ENCODE data around the gene ZNF287. TPM values are rescaled to one million over a fixed set of nuclear protein-coding genes. Genes with fewer than 3 reads are reported as not detected.

ZNF287 gene
- total and polyA plus RNA-seq, 2 of the 8 experiments (the other 6 are each of a cell fraction or from before 2014, with no cell fraction given) = 1.7 to 5.6 TPM

DNA sequence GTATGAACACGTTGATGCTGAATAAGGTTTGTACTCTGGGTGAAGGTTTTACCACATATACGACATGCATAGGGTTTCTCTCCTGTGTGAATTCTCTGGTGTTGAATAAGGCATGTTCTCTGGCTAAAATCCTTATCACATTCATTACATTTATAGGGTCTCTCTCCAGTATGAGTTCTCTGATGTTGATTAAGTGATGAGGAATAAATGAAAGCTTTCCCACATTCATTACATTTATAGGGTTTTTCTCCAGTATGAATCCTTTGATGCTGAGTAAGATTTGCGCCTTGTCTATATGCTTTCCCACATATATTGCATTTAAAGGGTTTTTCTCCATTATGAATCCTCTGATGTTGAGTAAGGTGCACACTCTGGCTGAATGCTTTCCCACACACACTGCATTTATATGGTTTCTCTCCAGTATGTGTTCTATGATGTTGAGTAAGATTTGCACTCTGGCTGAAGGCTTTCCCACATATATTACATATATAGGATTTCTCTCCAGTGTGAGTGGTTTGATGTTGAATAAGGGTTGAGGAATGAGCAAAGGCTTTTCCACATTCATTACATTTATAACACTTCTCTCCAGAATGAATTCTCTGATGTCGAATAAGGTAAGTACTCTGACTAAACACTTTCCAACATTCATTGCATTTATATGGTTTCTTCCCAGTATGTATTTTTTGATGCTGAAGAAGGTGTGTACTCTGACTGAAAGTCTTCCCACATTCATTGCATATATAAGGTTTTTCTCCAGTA, 16.9 kb downstream of the ZNF287 start:
- Histone ChIP-seq H3K36me3 (ENCODE audit: control insufficient read depth in 2 of 4, insufficient read depth in 4 of 4, low read length in 3 of 4) (peaks cover 0 to 36% (median 19%) of the 10 kb centered on the region in 4 experiments; a peak in 5 of 8 replicates), H2BK15ac (ENCODE audit: low read length) (no peak overlapping the region), H3K14ac (ENCODE audit: insufficient read length) (no peak overlapping the region), H3K4me3 (ENCODE audit: extremely low read depth in 1 of 4, insufficient read depth in 2 of 4, low read depth in 3 of 4, low read length in 4 of 4) (no peak overlapping the region), H4K5ac (ENCODE audit: insufficient read length, low read depth, low read length) (no peak overlapping the region), H3K9ac (replicated peaks in 1 of 4; ENCODE audit: extremely low read depth in 1 of 4, low read depth in 3 of 4, low read length in 3 of 4) (no peak overlapping the region), H2BK120ac (replicated peaks; ENCODE audit: low read depth, low read length) (no peak overlapping the region), H3K4ac (replicated peaks; ENCODE audit: insufficient read length, low read depth, low read length) (no peak overlapping the region), H3K23ac (ENCODE audit: insufficient read length) (no peak overlapping the region), H2BK12ac (ENCODE audit: low read depth, low read length) (no peak overlapping the region), H3K4me1 (replicated peaks in 1 of 4; ENCODE audit: control insufficient read depth in 3 of 4, insufficient read depth in 4 of 4, low read length in 3 of 4) (no peaks in the 10 kb centered on the region), H4K8ac (ENCODE audit: extremely low read depth, insufficient read depth, low read length) (no peak overlapping the region), H2BK5ac (ENCODE audit: low read depth, low read length) (no peak overlapping the region), H4K20me1 (replicated peaks in 1 of 2; ENCODE audit: control insufficient read depth in 1 of 2, insufficient read depth in 2 of 2, low read length in 2 of 2) (no peaks in the 10 kb centered on the region), H3K23me2 (ENCODE audit: low read depth, low read length) (no peaks in the 10 kb centered on the region; the same call in 1 of the 2 replicates), H3K18ac (ENCODE audit: extremely low read depth, low read length) (no peak overlapping the region), H2BK20ac (ENCODE audit: low read length) (no peak overlapping the region), H2AK5ac (ENCODE audit: low read depth, low read length) (no peak overlapping the region), H3K27ac (ENCODE audit: low read depth, low read length) (no peak overlapping the region), H2AFZ (ENCODE audit: low read length) (no peak overlapping the region), H3K4me2 (ENCODE audit: insufficient read depth in 1 of 2, low read depth in 2 of 2, low read length in 2 of 2) (no peak overlapping the region), H4K91ac (replicated peaks; ENCODE audit: insufficient read length, low read length) (no peak overlapping the region), H3K56ac (replicated peaks; ENCODE audit: insufficient read length, low read depth, low read length) (no peak overlapping the region), H3K9me3 (ENCODE audit: insufficient read depth in 2 of 2, low read depth in 1 of 2, low read length in 1 of 2) (peaks cover 63 to 65% of the 10 kb centered on the region in 2 experiments), H3K79me2 (ENCODE audit: control insufficient read depth in 1 of 2, insufficient read depth in 2 of 2, low read length in 2 of 2) (no peaks in the 10 kb centered on the region), H3K27me3 (replicated peaks in 1 of 4; ENCODE audit: control insufficient read depth in 3 of 4, extremely low read depth in 1 of 4, insufficient read depth in 3 of 4, low read length in 3 of 4) (no peaks in the 10 kb centered on the region), H3K79me1 (ENCODE audit: low read depth, low read length) (no peaks in the 10 kb centered on the region)
- no peak for TF ChIP-seq POLR2A (IDR thresholded peaks at IDR 0.05; ENCODE audit: control extremely low read depth in 1 of 2, low read depth in 2 of 2, low read length in 2 of 2)
- no peak for TF ChIP-seq EZH2 (IDR thresholded peaks at IDR 0.05; ENCODE audit: low read depth, low read length, severe bottlenecking)
- peak; percentile 92 for TF ChIP-seq ZNF274 (IDR thresholded peaks at IDR 0.05; ENCODE audit: borderline replicate concordance, extremely low read depth, low read length)
- no peak for TF ChIP-seq KDM4A (IDR thresholded peaks at IDR 0.05; ENCODE audit: low read depth, low read length, severe bottlenecking)
- no peak for TF ChIP-seq RNF2 (IDR thresholded peaks at IDR 0.05; ENCODE audit: borderline replicate concordance, low read depth, low read length, missing control alignments, poor library complexity, severe bottlenecking)
- TF ChIP-seq, protein P1, sequence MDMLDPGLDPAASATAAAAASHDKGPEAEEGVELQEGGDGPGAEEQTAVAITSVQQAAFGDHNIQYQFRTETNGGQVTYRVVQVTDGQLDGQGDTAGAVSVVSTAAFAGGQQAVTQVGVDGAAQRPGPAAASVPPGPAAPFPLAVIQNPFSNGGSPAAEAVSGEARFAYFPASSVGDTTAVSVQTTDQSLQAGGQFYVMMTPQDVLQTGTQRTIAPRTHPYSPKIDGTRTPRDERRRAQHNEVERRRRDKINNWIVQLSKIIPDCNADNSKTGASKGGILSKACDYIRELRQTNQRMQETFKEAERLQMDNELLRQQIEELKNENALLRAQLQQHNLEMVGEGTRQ (IDR thresholded peaks at IDR 0.05; ENCODE audit: low read length) = no peak
- TF ChIP-seq TAF7 (optimal IDR thresholded peaks at IDR 0.05; ENCODE audit: borderline replicate concordance, low read depth, low read length) = no peak
- no peak for TF ChIP-seq CEBPB (IDR thresholded peaks at IDR 0.05; ENCODE audit: low read depth, low read length)
- CTCF ChIA-PET (ENCODE audit: partially characterized antibody) = no interaction called here
- FAIRE-seq (no peak), DNase-seq (ENCODE audit: low read depth in 1 of 2, low spot score in 2 of 2) (no peak)
- 84% methylated on average over 4 of the region's 4 CpGs; no CpG with 5 or more reads in 1 of the 2 experiments for WGBS, 2 experiments (ENCODE audit: extremely low coverage in 1 of 2, insufficient coverage in 1 of 2, insufficient read length in 1 of 2, insufficient replicate concordance in 2 of 2, low coverage in 1 of 2, low lambda C conversion rate in 2 of 2, missing lambda C conversion rate in 1 of 2)
- POLR2A ChIA-PET (ENCODE audit: partially characterized antibody) = no interaction called here
